Lower lobe of right lung (tissue), 2 donors: ENCODE data around the gene ACAD9. TPM values are rescaled to one million over a fixed set of nuclear protein-coding genes. Genes with fewer than 3 reads are reported as not detected.
A peak's percentile ranks its signal among the peaks of the same experiment; 100 is the strongest.

ENCODE experiments used
- ATAC-seq, 2 donors: fragments of 200-7000 bp; cut with Tn5 transposase; one replicate each; pipeline ENCODE4 v1.9.1; 2020 to 2022; ENCODE audit warnings: mild to moderate bottlenecking in 2 of 2, moderate library complexity in 2 of 2
- DNase-seq: peaks from one replicate; pipeline ENCODE4 v3.0.0-alpha.2; 2020
- H3K27ac ChIP-seq: fragments of 200-600 bp; one replicate; pipeline ENCODE4 v1.8.0; 2022
- H3K27me3 ChIP-seq: fragments of 200-600 bp; one replicate; pipeline ENCODE4 v1.8.0; 2022; ENCODE audit warnings: low read depth
- H3K36me3 ChIP-seq: fragments of 200-600 bp; one replicate; pipeline ENCODE4 v1.8.0; 2022; ENCODE audit warnings: mild to moderate bottlenecking
- H3K4me1 ChIP-seq: fragments of 200-600 bp; one replicate; pipeline ENCODE4 v1.8.0; 2022
- H3K4me3 ChIP-seq: fragments of 200-600 bp; one replicate; pipeline ENCODE4 v1.8.0; 2022; ENCODE audit warnings: mild to moderate bottlenecking
- H3K9me3 ChIP-seq: fragments of 200-600 bp; one replicate; pipeline ENCODE4 v1.8.0; 2022
- CTCF ChIP-seq: fragments of 200-600 bp; IDR thresholded peaks from one replicate; pipeline ENCODE4 v1.8.0; 2022; ENCODE audit warnings: antibody characterized with exemption, mild to moderate bottlenecking
- intact Hi-C: fragments of 100-400 bp; cut with DNase I; formaldehyde crosslinking; loops from one replicate; pipeline ENCODE4 v1.11.0; 2022
- total RNA-seq: library from RNA; stranded (reverse); fragmentation: NEBNext Ultra II Directional; extraction: Animal tissue kit (Norgen Biotek cat#: 25700); gene quantifications from one replicate; pipeline ENCODE4 v1.2.1, GENCODE V29; 2021
- donor health status: DM: no; HTN: yes; CAD: no; lungs with severe emphysema.

The ACAD9 gene
- total RNA-seq, 1 donor from 2014 or later, result 38.0 TPM

DNA sequence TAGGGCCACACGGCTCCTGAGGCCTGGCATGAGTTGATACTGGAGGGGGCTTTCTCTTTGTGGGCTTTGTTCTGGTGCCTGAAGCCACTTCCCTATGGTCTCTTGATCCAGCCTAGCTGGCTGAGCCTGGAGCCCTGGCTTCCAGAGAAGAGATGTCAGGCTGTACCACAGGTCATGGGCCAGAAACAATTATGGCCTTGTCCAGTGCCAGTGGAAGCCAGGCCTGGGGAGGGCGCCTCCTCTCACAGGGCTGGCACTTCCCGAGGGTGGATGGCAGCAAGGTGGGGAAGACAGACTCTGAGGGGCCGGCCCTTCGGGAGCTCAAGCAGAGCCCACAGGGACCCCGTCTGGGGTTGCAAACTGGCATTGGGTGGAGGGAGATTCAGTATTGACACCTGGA lies 34.9 kb upstream of the ACAD9 start:
- no peaks in the 10 kb centered on the region for H3K9me3 ChIP-seq
- DNase-seq, result no peak
- H3K27ac ChIP-seq, result no peak overlapping the region
- H3K36me3 ChIP-seq, result no peaks in the 10 kb centered on the region
- H3K4me3 ChIP-seq, result no peak overlapping the region
- H3K4me1 ChIP-seq, result peaks cover 9% of the 10 kb centered on the region
- intact Hi-C loops, result no loop called here
- no peak for TF ChIP-seq CTCF
- ATAC-seq, result no peak
- no peaks in the 10 kb centered on the region for H3K27me3 ChIP-seq

- DNase-seq, result no peak
- H3K27me3 ChIP-seq, result no peaks in the 10 kb centered on the region
- intact Hi-C loops, result no loop called here
- peak overlapping the region; percentile 62 for H3K4me3 ChIP-seq
- H3K9me3 ChIP-seq, result no peaks in the 10 kb centered on the region
- ATAC-seq, result no peak
- peak overlapping the region; percentile 71 for H3K27ac ChIP-seq
- TF ChIP-seq CTCF, result no peak
- peaks cover 9% of the 10 kb centered on the region for H3K4me1 ChIP-seq
- no peaks in the 10 kb centered on the region for H3K36me3 ChIP-seq
Observed at GRCh38 chr3:128845119-128845777, 34.2 kb upstream of the ACAD9 start.

DNA sequence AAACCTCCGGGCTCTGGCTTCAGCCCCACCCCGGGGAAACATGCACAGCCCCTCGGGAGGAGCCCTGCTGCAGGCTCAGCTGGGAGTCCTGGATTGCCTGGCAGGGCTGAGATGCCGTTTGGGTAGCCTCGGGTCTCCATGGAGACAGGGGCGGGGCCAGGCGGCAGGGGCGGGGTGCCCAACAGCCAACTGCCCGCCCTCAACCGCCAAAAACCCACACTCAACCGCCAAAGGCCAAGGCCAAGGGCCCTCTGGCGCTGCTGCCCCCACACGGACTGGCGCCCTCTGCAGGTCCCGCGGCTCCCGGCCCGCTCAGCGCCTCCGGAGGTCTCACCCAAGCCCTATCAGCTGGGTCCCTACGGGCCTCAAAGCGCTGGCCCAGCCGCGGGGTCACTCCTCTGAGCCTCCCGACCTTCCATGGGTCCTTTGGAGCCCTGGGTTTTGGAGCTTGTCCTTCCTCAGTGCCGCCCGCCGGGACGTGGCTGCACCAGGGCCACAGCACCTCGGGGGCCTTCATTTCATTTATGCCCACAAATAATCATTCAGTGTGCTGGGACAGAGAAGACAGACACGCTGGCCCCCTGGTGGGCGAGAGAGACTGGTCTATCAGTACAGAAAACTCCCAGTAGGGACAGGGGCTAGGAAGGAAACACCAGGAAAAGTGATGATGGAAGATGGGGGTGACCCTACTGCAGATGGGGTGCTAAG lies 33.5 kb upstream of the ACAD9 start:
- DNase-seq, result peak; percentile 92
- Histone ChIP-seq H3K4me1 (peaks cover 9% of the 10 kb centered on the region), H3K4me3 (peak overlapping the region; percentile 62), H3K9me3 (no peaks in the 10 kb centered on the region), H3K36me3 (no peaks in the 10 kb centered on the region), H3K27ac (peak overlapping the region; percentile 71), H3K27me3 (no peaks in the 10 kb centered on the region)
- ATAC-seq, result peak; percentile 92 to 96
- TF ChIP-seq CTCF, result peak; percentile 66
- intact Hi-C loops, result no loop called here

- no peak for TF ChIP-seq CTCF
- DNase-seq (peak; percentile 71), ATAC-seq (peak; percentile 47 to 51)
- Histone ChIP-seq H3K4me1 (peaks cover 9% of the 10 kb centered on the region), H3K4me3 (no peak overlapping the region), H3K27ac (no peak overlapping the region), H3K27me3 (no peaks in the 10 kb centered on the region), H3K36me3 (no peaks in the 10 kb centered on the region), H3K9me3 (no peaks in the 10 kb centered on the region)
- intact Hi-C loops, result no loop called here
Observed at GRCh38 chr3:128846486-128846891, 32.9 kb upstream of the ACAD9 start.

DNA sequence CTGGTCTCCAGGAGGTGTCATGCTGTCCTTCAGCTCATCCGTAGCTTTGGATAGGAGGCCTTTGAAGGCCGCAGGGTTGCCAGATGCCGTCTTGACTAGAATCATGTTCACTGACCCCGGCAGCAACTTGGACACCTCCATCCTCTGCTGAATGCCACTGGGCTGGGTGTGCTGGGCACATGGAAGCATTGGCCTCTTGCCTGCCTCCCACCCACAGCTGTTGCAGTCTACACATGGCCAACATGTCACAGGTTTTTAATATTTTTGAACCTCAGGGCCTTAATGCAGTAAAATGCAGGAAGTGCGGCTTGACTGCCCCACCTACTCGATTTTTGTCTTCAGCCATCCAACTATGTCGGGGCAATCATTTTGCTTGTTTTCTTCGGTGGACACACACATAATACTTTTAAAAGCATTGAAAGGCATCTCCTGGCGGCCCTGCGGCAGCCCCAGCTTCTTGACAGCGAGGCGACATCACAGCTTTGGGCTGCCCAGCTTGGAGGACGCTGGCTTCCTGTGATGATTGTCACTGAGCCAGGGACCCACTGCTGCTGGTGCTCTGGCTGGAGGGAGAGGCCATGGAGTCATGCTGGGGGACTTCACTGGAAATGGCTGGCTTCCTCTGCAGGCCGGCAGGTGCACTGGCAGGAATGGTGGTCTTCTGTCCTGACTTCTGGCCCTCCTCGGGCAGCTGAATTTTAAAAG lies 31.6 kb upstream of the ACAD9 start:
- H3K4me1 ChIP-seq, result peaks cover 9% of the 10 kb centered on the region
- no peaks in the 10 kb centered on the region for H3K36me3 ChIP-seq
- H3K27me3 ChIP-seq, result no peaks in the 10 kb centered on the region
- ATAC-seq (no peak), DNase-seq (no peak)
- H3K27ac ChIP-seq, result no peak overlapping the region
- H3K9me3 ChIP-seq, result no peaks in the 10 kb centered on the region
- no peak overlapping the region for H3K4me3 ChIP-seq
- intact Hi-C loops, result no loop called here
- TF ChIP-seq CTCF, result no peak
